A549 (cell line): Measurements from ENCODE around the gene OCA2. TPM values are rescaled to one million over a fixed set of nuclear protein-coding genes. Genes with fewer than 3 reads are reported as not detected.

Source experiments
- ATAC-seq, 2 experiments: fragments of 200-7000 bp in 1 of 2; fragments of >200 bp in 1 of 2; cut with Nextera tagmentation in 1 of 2; cut with Tn5 transposase in 1 of 2; 3 replicates each; pipeline versions ENCODE4 v1.8.0 to v1.9.1; 2018 to 2020; ENCODE audit warnings: mild to moderate bottlenecking in 1 of 2, moderate library complexity in 1 of 2
- CTCF ChIA-PET: fragments of 300-600 bp; sonication (Branson Sonifier 250); formaldehyde crosslinking; extraction: SDS; loops from one replicate; lab custom pipeline; 2021; ENCODE audit warnings: antibody characterized with exemption, inconsistent platforms; lab: Yijun Ruan, JAX
- POLR2A ChIA-PET: fragments of 350-600 bp; formaldehyde crosslinking; extraction: SDS; loops from one replicate; lab custom pipeline; 2021; ENCODE audit warnings: antibody characterized with exemption, inconsistent platforms; lab: Yijun Ruan, JAX
- DNase-seq, 2 experiments: peaks; one replicate each; pipeline versions ENCODE4 v3.0.0 to v3.0.0-alpha.2; 2011 to 2016; ENCODE audit warnings: low read depth in 1 of 2, low spot score in 1 of 2
- FAIRE-seq: peaks from 2 replicates; lab custom pipeline; 2011; peaks lifted over from hg19 to GRCh38; lab: Jason Lieb, UNC
- H3K27ac ChIP-seq, 2 experiments: fragments of >200 bp; sonication (Bioruptor Twin); formaldehyde crosslinking; 3 replicates each; pipeline ENCODE4 v1.5.1; 2016 to 2017
- H3K4me1 ChIP-seq: fragments of >200 bp; sonication (Bioruptor Twin); formaldehyde crosslinking; 3 replicates; pipeline ENCODE4 v1.6.1; 2016
- H3K4me2 ChIP-seq: fragments of >200 bp; sonication (Bioruptor Twin); formaldehyde crosslinking; 3 replicates; pipeline ENCODE4 v1.6.1; 2016
- H3K4me3 ChIP-seq: fragments of >200 bp; sonication (Bioruptor Twin); formaldehyde crosslinking; 3 replicates; pipeline ENCODE4 v1.5.1; 2016
- H3K9me3 ChIP-seq: fragments of >200 bp; sonication (Bioruptor Twin); formaldehyde crosslinking; 3 replicates; pipeline ENCODE4 v1.6.1; 2016
- CBX2 ChIP-seq: fragments of 200-600 bp; sonication (generic); IDR thresholded peaks from 2 replicates; pipeline ENCODE4 v1.6.1; 2016; ENCODE audit warnings: low read depth, mild to moderate bottlenecking, borderline replicate concordance
- CEBPB ChIP-seq, 2 experiments: fragments of >200 bp in 1 of 2; sonication (Bioruptor Twin) in 1 of 2; formaldehyde crosslinking in 1 of 2; IDR thresholded peaks; 2 replicates each; pipeline ENCODE4 v1.6.1; 2012 to 2016
- CHD4 ChIP-seq: fragments of 200-600 bp; sonication (generic); IDR thresholded peaks from 2 replicates; pipeline ENCODE4 v1.6.1; 2016; ENCODE audit warnings: antibody characterized with exemption, mild to moderate bottlenecking, borderline replicate concordance
- EP300 ChIP-seq, 2 experiments: fragments of >200 bp; sonication (Bioruptor Twin); formaldehyde crosslinking; IDR thresholded peaks; 2 replicates in 1 of 2; 3 replicates in 1 of 2; pipeline ENCODE4 v1.6.1; 2016 to 2017
- FOSB ChIP-seq: fragments of 250-450 bp; sonication (Bioruptor Pico); IDR thresholded peaks from 2 replicates; pipeline ENCODE4 v1.5.0; 2020; ENCODE audit warnings: mild to moderate bottlenecking, moderate library complexity
- FOSL2 ChIP-seq, 2 experiments: fragments of 450-650 bp in 1 of 2; fragments of >200 bp in 1 of 2; sonication (Bioruptor Twin) in 1 of 2; formaldehyde crosslinking; IDR thresholded peaks; 2 replicates each; pipeline versions ENCODE4 v1.5.0 to v1.6.1; 2016 to 2020; ENCODE audit warnings: mild to moderate bottlenecking in 1 of 2, moderate library complexity in 1 of 2
- FOXS1 ChIP-seq: fragments of 250-450 bp; sonication (Bioruptor Pico); IDR thresholded peaks from 2 replicates; pipeline ENCODE4 v1.5.0; 2020; ENCODE audit warnings: mild to moderate bottlenecking, moderate library complexity
- HDAC2 ChIP-seq: fragments of 200-600 bp; sonication (generic); IDR thresholded peaks from 2 replicates; pipeline ENCODE4 v1.6.1; 2016
- HOXB13 ChIP-seq: fragments of 250-450 bp; sonication (Bioruptor Pico); IDR thresholded peaks from 2 replicates; pipeline ENCODE4 v1.5.0; 2020; ENCODE audit warnings: low read depth, mild to moderate bottlenecking, moderate library complexity
- KDM1A ChIP-seq: fragments of 200-600 bp; sonication (generic); IDR thresholded peaks from 2 replicates; pipeline ENCODE4 v1.6.1; 2016; ENCODE audit warnings: low read depth, mild to moderate bottlenecking
- MYC ChIP-seq: IDR thresholded peaks from 2 replicates; pipeline ENCODE4 v1.6.1; 2012; ENCODE audit warnings: mild to moderate bottlenecking, inconsistent platforms, low read length, improper control_type of control experiment, borderline replicate concordance
- NR3C1 ChIP-seq: fragments of >200 bp; sonication (Bioruptor Twin); formaldehyde crosslinking; IDR thresholded peaks from 3 replicates; pipeline ENCODE4 v1.6.1; 2017
- PBX3 ChIP-seq: IDR thresholded peaks from 2 replicates; pipeline ENCODE4 v1.6.1; 2012
- PHF8 ChIP-seq: fragments of 200-600 bp; sonication (generic); IDR thresholded peaks from 2 replicates; pipeline ENCODE4 v1.6.1; 2016; ENCODE audit warnings: low read depth, mild to moderate bottlenecking, antibody characterized with exemption, moderate library complexity, borderline replicate concordance
- ZNF302 ChIP-seq: fragments of 250-450 bp; sonication (Bioruptor Pico); IDR thresholded peaks from 2 replicates; pipeline ENCODE4 v1.9.0; 2021; ENCODE audit warnings: inconsistent platforms, mild to moderate bottlenecking, moderate library complexity
- WGBS: methylation state at CpG from one replicate; pipeline ENCODE4 v1.1.6; 2017; ENCODE audit errors: missing lambda C conversion rate; 5-methylcytosine and 5-hydroxymethylcytosine counted together
- polyA plus RNA-seq, 4 experiments: library from polyadenylated mRNA; depleted of rRNA in 3 of 4; stranded (reverse); fragments of >200 nt; fragmentation: RNase III in 1 of 4; extraction: RNeasy Plus Mini Kit Qiagen cat#74134 plus additional on column Dnase treatment in 1 of 4; gene quantifications; 2 replicates in 3 of 4; 3 replicates in 1 of 4; pipeline ENCODE4 v1.2.3, GENCODE V29; 2011 to 2017
- TF ChIP-seq, protein P1 (sequence below): fragments of >200 bp; sonication (Bioruptor Twin); formaldehyde crosslinking; IDR thresholded peaks from 3 replicates; pipeline ENCODE4 v1.5.1; 2016
- TF ChIP-seq, protein P2 (sequence below): fragments of 450-650 bp; IDR thresholded peaks from 2 replicates; pipeline ENCODE4 v1.6.1; 2014; ENCODE audit warnings: antibody characterized with exemption
- TF ChIP-seq, protein P3 (sequence below): IDR thresholded peaks from 2 replicates; pipeline ENCODE4 v1.6.1; 2012; ENCODE audit warnings: low read depth, borderline replicate concordance
- TF ChIP-seq, protein P4 (sequence below): fragments of 150-350 bp; IDR thresholded peaks from 2 replicates; pipeline ENCODE4 v1.6.1; 2014; ENCODE audit warnings: low read depth, mild to moderate bottlenecking, low read length

The OCA2 gene
- polyA plus RNA-seq, 2 of the 4 experiments (the other 2 are of a cell fraction): 0.17 to 0.25 TPM

DNA sequence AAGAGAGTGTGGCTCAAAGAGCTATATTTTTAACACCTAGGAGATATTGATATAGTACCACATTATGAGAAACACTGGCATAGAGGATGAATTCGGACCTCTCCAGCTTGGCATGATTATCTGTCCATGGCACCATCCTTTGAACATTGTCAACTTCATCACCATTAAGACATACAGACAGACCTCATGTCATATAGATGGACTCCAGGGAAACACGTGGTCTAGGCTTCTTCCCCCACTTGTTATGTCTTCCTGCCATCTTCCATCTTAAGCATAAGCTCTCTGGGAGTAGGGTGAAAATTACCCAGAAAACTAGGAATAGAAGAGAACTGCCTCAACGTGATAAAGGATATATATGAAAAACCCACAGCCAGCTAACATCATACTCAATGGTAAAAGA is 51.8 kb downstream of the OCA2 start (continued):
- TF ChIP-seq, protein P1, sequence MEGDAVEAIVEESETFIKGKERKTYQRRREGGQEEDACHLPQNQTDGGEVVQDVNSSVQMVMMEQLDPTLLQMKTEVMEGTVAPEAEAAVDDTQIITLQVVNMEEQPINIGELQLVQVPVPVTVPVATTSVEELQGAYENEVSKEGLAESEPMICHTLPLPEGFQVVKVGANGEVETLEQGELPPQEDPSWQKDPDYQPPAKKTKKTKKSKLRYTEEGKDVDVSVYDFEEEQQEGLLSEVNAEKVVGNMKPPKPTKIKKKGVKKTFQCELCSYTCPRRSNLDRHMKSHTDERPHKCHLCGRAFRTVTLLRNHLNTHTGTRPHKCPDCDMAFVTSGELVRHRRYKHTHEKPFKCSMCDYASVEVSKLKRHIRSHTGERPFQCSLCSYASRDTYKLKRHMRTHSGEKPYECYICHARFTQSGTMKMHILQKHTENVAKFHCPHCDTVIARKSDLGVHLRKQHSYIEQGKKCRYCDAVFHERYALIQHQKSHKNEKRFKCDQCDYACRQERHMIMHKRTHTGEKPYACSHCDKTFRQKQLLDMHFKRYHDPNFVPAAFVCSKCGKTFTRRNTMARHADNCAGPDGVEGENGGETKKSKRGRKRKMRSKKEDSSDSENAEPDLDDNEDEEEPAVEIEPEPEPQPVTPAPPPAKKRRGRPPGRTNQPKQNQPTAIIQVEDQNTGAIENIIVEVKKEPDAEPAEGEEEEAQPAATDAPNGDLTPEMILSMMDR: no peak
- TF ChIP-seq, protein P2, sequence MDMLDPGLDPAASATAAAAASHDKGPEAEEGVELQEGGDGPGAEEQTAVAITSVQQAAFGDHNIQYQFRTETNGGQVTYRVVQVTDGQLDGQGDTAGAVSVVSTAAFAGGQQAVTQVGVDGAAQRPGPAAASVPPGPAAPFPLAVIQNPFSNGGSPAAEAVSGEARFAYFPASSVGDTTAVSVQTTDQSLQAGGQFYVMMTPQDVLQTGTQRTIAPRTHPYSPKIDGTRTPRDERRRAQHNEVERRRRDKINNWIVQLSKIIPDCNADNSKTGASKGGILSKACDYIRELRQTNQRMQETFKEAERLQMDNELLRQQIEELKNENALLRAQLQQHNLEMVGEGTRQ: no peak
- TF ChIP-seq, protein P3, sequence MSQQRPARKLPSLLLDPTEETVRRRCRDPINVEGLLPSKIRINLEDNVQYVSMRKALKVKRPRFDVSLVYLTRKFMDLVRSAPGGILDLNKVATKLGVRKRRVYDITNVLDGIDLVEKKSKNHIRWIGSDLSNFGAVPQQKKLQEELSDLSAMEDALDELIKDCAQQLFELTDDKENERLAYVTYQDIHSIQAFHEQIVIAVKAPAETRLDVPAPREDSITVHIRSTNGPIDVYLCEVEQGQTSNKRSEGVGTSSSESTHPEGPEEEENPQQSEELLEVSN: no peak
- TF ChIP-seq, all 56 proteins: peak for 0

GRCh38 chr15:28044121-28044672 is 54.9 kb downstream of the OCA2 start:
- no peak for FAIRE-seq
- H3K4me3 ChIP-seq: no peak overlapping the region
- ChIA-PET CTCF (interaction anchor here (0.9 to 1.5 kb wide), 3 partner anchors 14 to 82 kb away, joined by 3 to 4 read pairs (median 3); no protein-coding TSS in a partner anchor), POLR2A (no interaction called here)
- no peak overlapping the region for H3K27ac ChIP-seq
- TF ChIP-seq HOXB13 (no peak), CEBPB (IDR thresholded peaks at IDR 0.05) (no peak), ZNF302 (CRISPR knock-in tag) (no peak), EP300 (IDR thresholded peaks at IDR 0.05) (no peak), PBX3 (no peak), KDM1A (no peak), FOXS1 (CRISPR knock-in tag) (no peak), PHF8 (no peak), CBX2 (no peak), HDAC2 (no peak), NR3C1 (no peak), FOSB (CRISPR knock-in tag) (no peak), MYC (no peak), CHD4 (no peak), FOSL2 (IDR thresholded peaks at IDR 0.05) (no peak), FOSL2 (CRISPR knock-in tag; IDR thresholded peaks at IDR 0.05) (no peak)
- TF ChIP-seq, protein P4, sequence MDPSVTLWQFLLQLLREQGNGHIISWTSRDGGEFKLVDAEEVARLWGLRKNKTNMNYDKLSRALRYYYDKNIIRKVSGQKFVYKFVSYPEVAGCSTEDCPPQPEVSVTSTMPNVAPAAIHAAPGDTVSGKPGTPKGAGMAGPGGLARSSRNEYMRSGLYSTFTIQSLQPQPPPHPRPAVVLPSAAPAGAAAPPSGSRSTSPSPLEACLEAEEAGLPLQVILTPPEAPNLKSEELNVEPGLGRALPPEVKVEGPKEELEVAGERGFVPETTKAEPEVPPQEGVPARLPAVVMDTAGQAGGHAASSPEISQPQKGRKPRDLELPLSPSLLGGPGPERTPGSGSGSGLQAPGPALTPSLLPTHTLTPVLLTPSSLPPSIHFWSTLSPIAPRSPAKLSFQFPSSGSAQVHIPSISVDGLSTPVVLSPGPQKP: no peak
- TF ChIP-seq, protein P2: no peak
- TF ChIP-seq, protein P3: no peak
- no peak for ATAC-seq
- no peak for DNase-seq
- peaks cover 5% of the 10 kb centered on the region; the same call in 1 of the 3 replicates for H3K9me3 ChIP-seq
- H3K4me2 ChIP-seq: no peak overlapping the region
- peaks cover 4% of the 10 kb centered on the region; the same call in 1 of the 3 replicates for H3K4me1 ChIP-seq
- WGBS: 44% methylated on average over 5 of the region's 5 CpGs
